Ramos (cell line): ENCODE data around the gene KCNH2.

Source experiments
- in situ Hi-C: fragments of 300-500 bp; cut with MboI; formaldehyde crosslinking; loops from one replicate; pipeline ENCODE4 v1.14.3; 2022; ENCODE audit warnings: low sequenced_read_pairs; ENCODE audit not compliant: unreplicated experiment

The KCNH2 gene

GRCh38 chr7:150977382-150978125 is 567 bp downstream of the KCNH2 start:
- in situ Hi-C loops = loop anchor here (25.0 kb wide), 1 partner anchor 540 kb away; no protein-coding TSS in a partner anchor

- in situ Hi-C loops = loop anchor here (25.0 kb wide), 1 partner anchor 539 kb away; no protein-coding TSS in a partner anchor
Measured at GRCh38 chr7:150976529-150977381, 1.4 kb downstream of the KCNH2 start.

GRCh38 chr7:150975536-150976319 is 2.4 kb downstream of the KCNH2 start:
- in situ Hi-C loops = loop anchor here (25.0 kb wide), 1 partner anchor 538 kb away; no protein-coding TSS in a partner anchor

GRCh38 chr7:150974468-150975391 is 3.4 kb downstream of the KCNH2 start:
- in situ Hi-C loops = loop anchor here (25.0 kb wide), 1 partner anchor 537 kb away; no protein-coding TSS in a partner anchor

GRCh38 chr7:150973571-150974451 is 4.3 kb downstream of the KCNH2 start:
- in situ Hi-C loops = no loop called here

- in situ Hi-C loops = no loop called here
Measured at GRCh38 chr7:150972741-150973140, 5.4 kb downstream of the KCNH2 start.

- in situ Hi-C loops = no loop called here
Measured at GRCh38 chr7:150972023-150972468, 6.1 kb downstream of the KCNH2 start.

- in situ Hi-C loops = no loop called here
Measured at GRCh38 chr7:150971242-150972022, 6.7 kb downstream of the KCNH2 start.

GRCh38 chr7:150970424-150970823 is 7.7 kb downstream of the KCNH2 start:
- in situ Hi-C loops = no loop called here

GRCh38 chr7:150969475-150969874 is 8.6 kb downstream of the KCNH2 start:
- in situ Hi-C loops = no loop called here

GRCh38 chr7:150968734-150969372 is 9.3 kb downstream of the KCNH2 start:
- in situ Hi-C loops = no loop called here

- in situ Hi-C loops = no loop called here
Measured at GRCh38 chr7:150968056-150968733, 9.9 kb downstream of the KCNH2 start.

GRCh38 chr7:150967349-150967748 is 10.8 kb downstream of the KCNH2 start:
- in situ Hi-C loops = no loop called here

- in situ Hi-C loops = no loop called here
Measured at GRCh38 chr7:150966002-150966401, 12.1 kb downstream of the KCNH2 start.

GRCh38 chr7:150965273-150965830 is 12.8 kb downstream of the KCNH2 start:
- in situ Hi-C loops = no loop called here

GRCh38 chr7:150964593-150965111 is 13.5 kb downstream of the KCNH2 start:
- in situ Hi-C loops = no loop called here
